Upper lobe of right lung (tissue), 1 donor: ENCODE measurements around the gene SLC25A21. TPM values are rescaled to one million over a fixed set of nuclear protein-coding genes. Genes with fewer than 3 reads are reported as not detected.

Experiments
- ATAC-seq: fragments of 200-7000 bp; cut with Tn5 transposase; one replicate; pipeline ENCODE4 v1.9.1; 2020; ENCODE audit warnings: mild to moderate bottlenecking, moderate library complexity
- DNase-seq: peaks from one replicate; pipeline ENCODE4 v3.0.0-alpha.2; 2020
- H3K27ac ChIP-seq: fragments of 200-600 bp; one replicate; pipeline ENCODE4 v1.8.0; 2022
- H3K27me3 ChIP-seq: fragments of 200-600 bp; one replicate; pipeline ENCODE4 v1.8.0; 2022; ENCODE audit warnings: mild to moderate bottlenecking
- H3K36me3 ChIP-seq: fragments of 200-600 bp; one replicate; pipeline ENCODE4 v1.8.0; 2022
- H3K4me1 ChIP-seq: fragments of 200-600 bp; one replicate; pipeline ENCODE4 v1.8.0; 2022
- H3K4me3 ChIP-seq: fragments of 200-600 bp; one replicate; pipeline ENCODE4 v1.8.0; 2022; ENCODE audit warnings: mild to moderate bottlenecking
- H3K9me3 ChIP-seq: fragments of 200-600 bp; one replicate; pipeline ENCODE4 v1.8.0; 2022
- CTCF ChIP-seq: fragments of 200-600 bp; IDR thresholded peaks from one replicate; pipeline ENCODE4 v1.8.0; 2022; ENCODE audit warnings: antibody characterized with exemption
- intact Hi-C: fragments of 100-400 bp; cut with DNase I; formaldehyde crosslinking; loops from one replicate; pipeline ENCODE4 v1.11.0; 2022
- total RNA-seq: library from RNA; stranded (reverse); fragmentation: NEBNext Ultra II Directional; extraction: Animal tissue kit (Norgen Biotek cat#: 25700); gene quantifications from one replicate; pipeline ENCODE4 v1.2.1, GENCODE V29; 2021
- donor health status: DM: no; HTN: yes; CAD: no; lungs with severe emphysema.

The SLC25A21 gene
- total RNA-seq, 1 donor from 2014 or later = 0.35 TPM

DNA sequence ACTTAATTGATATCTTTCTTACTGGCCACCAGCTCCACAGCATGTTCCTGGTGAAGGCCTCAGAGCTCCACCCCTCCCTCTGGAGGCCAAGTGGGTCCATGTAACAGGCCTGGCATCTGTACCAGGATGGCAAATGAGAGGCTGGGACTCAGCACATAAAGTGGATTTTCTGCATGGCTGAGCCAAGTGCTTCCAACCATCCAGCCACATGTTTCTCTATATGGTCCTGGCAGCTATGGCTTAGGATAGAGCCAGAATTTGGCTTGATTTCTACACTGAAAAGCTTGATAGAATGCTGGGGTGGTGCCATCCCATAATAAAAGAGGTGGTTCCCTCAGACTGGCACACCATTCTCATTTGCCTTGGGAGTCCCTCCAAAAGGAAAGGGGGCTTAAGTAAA lies 416.6 kb downstream of the SLC25A21 start:
- no peaks in the 10 kb centered on the region for H3K27me3 ChIP-seq
- no peaks in the 10 kb centered on the region for H3K36me3 ChIP-seq
- no peak overlapping the region for H3K27ac ChIP-seq
- intact Hi-C loops = no loop called here
- H3K9me3 ChIP-seq = no peaks in the 10 kb centered on the region
- no peak for DNase-seq
- TF ChIP-seq CTCF = no peak
- no peak for ATAC-seq
- H3K4me1 ChIP-seq = no peaks in the 10 kb centered on the region
- no peak overlapping the region for H3K4me3 ChIP-seq

- Histone ChIP-seq H3K9me3 (no peaks in the 10 kb centered on the region), H3K4me3 (no peak overlapping the region), H3K27me3 (no peaks in the 10 kb centered on the region), H3K4me1 (no peaks in the 10 kb centered on the region), H3K27ac (no peak overlapping the region), H3K36me3 (no peaks in the 10 kb centered on the region)
- no peak for TF ChIP-seq CTCF
- ATAC-seq (no peak), DNase-seq (no peak)
- intact Hi-C loops = no loop called here
Observed at GRCh38 chr14:36751920-36752319, 420.5 kb downstream of the SLC25A21 start.

GRCh38 chr14:36751106-36751505 lies 421.3 kb downstream of the SLC25A21 start:
- Histone ChIP-seq H3K27ac (no peak overlapping the region), H3K4me3 (no peak overlapping the region), H3K9me3 (no peaks in the 10 kb centered on the region), H3K27me3 (no peaks in the 10 kb centered on the region), H3K36me3 (no peaks in the 10 kb centered on the region), H3K4me1 (no peaks in the 10 kb centered on the region)
- no peak for DNase-seq
- TF ChIP-seq CTCF = no peak
- intact Hi-C loops = no loop called here
- peak; percentile 50 for ATAC-seq

DNA sequence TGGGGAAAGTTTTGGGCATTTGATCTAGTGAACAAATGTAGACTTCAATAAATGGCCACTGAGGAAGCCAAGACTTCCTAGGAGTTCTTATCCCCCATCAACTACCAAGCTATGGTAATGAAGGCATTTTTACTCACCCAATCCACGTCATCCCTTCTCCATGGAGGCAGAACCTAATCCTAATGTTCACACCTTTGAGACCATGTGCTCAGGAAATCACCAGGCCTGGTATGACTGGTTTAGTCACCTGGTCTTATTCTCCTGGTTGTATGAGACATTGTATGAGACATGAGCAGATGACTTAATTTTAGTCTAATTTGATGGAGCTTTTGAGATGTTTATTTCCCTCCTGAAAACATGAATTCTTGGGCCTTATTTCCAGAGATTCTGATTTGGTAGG lies 422.2 kb downstream of the SLC25A21 start:
- TF ChIP-seq CTCF = no peak
- no peaks in the 10 kb centered on the region for H3K36me3 ChIP-seq
- H3K4me1 ChIP-seq = no peaks in the 10 kb centered on the region
- intact Hi-C loops = no loop called here
- DNase-seq (no peak), ATAC-seq (no peak)
- no peaks in the 10 kb centered on the region for H3K27me3 ChIP-seq
- H3K4me3 ChIP-seq = no peak overlapping the region
- H3K27ac ChIP-seq = no peak overlapping the region
- H3K9me3 ChIP-seq = no peaks in the 10 kb centered on the region

DNA sequence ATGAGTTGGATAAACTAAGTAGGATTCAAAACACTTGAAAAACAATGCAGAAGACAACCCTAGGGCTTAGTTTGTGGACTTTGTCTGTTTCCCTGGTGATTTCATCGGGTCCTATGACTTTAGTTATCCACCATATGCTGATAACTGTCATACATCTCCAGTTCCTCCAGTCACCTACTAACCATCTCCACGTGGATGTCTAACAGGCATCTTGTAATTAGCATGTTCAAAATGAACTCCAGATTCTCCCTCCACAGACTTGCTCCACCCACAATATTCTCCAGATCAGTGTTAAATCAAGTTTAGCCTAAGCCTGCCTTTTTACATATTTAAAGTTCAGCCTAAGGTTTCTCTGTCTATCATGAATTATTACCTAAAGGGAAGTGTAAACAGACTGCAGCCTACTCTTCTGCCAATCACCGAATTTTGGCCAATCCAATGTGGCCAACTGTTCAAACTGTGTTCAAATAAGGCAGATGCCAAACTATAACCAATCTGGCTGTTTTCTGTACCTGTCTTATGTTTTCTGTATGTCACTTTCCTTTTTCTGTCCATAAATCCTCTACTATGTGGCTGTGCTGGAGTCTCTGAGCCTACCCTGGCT lies 423.7 kb downstream of the SLC25A21 start:
- Histone ChIP-seq H3K4me1 (no peaks in the 10 kb centered on the region), H3K27ac (no peak overlapping the region), H3K36me3 (no peaks in the 10 kb centered on the region), H3K27me3 (no peaks in the 10 kb centered on the region), H3K9me3 (no peaks in the 10 kb centered on the region), H3K4me3 (no peak overlapping the region)
- DNase-seq (no peak), ATAC-seq (no peak)
- intact Hi-C loops = no loop called here
- TF ChIP-seq CTCF = no peak
